Sigmoid colon (tissue), 4 donors: ENCODE data around the gene CYP46A1.

Experiments used
- EP300 ChIP-seq, 4 donors: sonication (generic); formaldehyde crosslinking; IDR thresholded peaks; one replicate each; pipeline ENCODE4 v1.6.1; 2017; ENCODE audit warnings: antibody characterized with exemption in 4 of 4
- POLR2A ChIP-seq, 2 donors: fragments of 450-650 bp; IDR thresholded peaks; one replicate each; pipeline ENCODE4 v1.6.1; 2016; ENCODE audit warnings: antibody characterized with exemption in 2 of 2, mild to moderate bottlenecking in 2 of 2, moderate library complexity in 2 of 2
- TF ChIP-seq, protein P1 (sequence below), 4 experiments: fragments of 450-650 bp in 3 of 4; fragments of 200-600 bp in 1 of 4; IDR thresholded peaks; one replicate each; pipeline ENCODE4 v1.5.1; 2016 to 2019; ENCODE audit warnings: antibody characterized with exemption in 4 of 4, mild to moderate bottlenecking in 3 of 4, moderate library complexity in 2 of 4

- TF ChIP-seq, protein P1, sequence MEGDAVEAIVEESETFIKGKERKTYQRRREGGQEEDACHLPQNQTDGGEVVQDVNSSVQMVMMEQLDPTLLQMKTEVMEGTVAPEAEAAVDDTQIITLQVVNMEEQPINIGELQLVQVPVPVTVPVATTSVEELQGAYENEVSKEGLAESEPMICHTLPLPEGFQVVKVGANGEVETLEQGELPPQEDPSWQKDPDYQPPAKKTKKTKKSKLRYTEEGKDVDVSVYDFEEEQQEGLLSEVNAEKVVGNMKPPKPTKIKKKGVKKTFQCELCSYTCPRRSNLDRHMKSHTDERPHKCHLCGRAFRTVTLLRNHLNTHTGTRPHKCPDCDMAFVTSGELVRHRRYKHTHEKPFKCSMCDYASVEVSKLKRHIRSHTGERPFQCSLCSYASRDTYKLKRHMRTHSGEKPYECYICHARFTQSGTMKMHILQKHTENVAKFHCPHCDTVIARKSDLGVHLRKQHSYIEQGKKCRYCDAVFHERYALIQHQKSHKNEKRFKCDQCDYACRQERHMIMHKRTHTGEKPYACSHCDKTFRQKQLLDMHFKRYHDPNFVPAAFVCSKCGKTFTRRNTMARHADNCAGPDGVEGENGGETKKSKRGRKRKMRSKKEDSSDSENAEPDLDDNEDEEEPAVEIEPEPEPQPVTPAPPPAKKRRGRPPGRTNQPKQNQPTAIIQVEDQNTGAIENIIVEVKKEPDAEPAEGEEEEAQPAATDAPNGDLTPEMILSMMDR (IDR thresholded peaks at IDR 0.05): no peak
- TF ChIP-seq EP300 (IDR thresholded peaks at IDR 0.05) (no peak), POLR2A (IDR thresholded peaks at IDR 0.05) (no peak)
These were observed 75.4 kb downstream of the CYP46A1 start for GRCh38 chr14:99759546-99759925.
